ENCODE data around the gene EPB41L4A.

DNA sequence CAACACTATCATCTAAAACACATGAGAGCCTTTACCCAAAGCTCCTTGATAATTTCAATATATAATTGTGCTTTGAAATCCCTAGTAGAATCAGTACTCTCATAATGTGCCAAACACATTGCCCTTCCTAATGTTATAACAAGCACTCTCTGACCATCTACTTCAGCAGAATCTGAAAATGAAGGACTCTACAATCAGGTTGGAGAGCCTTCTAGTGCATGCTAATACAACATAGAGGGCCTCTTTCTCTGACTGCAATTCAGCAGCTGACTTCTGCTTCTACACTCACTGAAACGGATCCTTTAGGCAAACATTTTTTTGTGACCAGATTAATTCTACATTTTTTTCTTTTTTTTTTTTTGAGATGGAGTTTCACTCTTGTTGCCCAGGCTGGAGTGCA is 155.6 kb downstream of the EPB41L4A start:
- TF ChIP-seq, protein P1, sequence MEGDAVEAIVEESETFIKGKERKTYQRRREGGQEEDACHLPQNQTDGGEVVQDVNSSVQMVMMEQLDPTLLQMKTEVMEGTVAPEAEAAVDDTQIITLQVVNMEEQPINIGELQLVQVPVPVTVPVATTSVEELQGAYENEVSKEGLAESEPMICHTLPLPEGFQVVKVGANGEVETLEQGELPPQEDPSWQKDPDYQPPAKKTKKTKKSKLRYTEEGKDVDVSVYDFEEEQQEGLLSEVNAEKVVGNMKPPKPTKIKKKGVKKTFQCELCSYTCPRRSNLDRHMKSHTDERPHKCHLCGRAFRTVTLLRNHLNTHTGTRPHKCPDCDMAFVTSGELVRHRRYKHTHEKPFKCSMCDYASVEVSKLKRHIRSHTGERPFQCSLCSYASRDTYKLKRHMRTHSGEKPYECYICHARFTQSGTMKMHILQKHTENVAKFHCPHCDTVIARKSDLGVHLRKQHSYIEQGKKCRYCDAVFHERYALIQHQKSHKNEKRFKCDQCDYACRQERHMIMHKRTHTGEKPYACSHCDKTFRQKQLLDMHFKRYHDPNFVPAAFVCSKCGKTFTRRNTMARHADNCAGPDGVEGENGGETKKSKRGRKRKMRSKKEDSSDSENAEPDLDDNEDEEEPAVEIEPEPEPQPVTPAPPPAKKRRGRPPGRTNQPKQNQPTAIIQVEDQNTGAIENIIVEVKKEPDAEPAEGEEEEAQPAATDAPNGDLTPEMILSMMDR (IDR thresholded peaks at IDR 0.05): no peak
- no peak for TF ChIP-seq POLR2AphosphoS5 (IDR thresholded peaks at IDR 0.05)

All from stomach (tissue), 4 donors.